CD4-positive, alpha-beta T cell (primary cell): ENCODE measurements around the gene ADISSP. TPM values are rescaled to one million over a fixed set of nuclear protein-coding genes. Genes with fewer than 3 reads are reported as not detected.

ENCODE experiments used
- ATAC-seq: fragments of 200-7000 bp; cut with Tn5 transposase; one replicate; pipeline ENCODE4 v1.10.0; 2022; ENCODE audit warnings: mild to moderate bottlenecking; ENCODE audit not compliant: poor library complexity
- CTCF ChIA-PET: fragments of 350-600 bp; sonication (Branson Sonifier 250); formaldehyde crosslinking; loops from one replicate; lab custom pipeline; 2021; ENCODE audit warnings: antibody characterized with exemption, inconsistent platforms; lab: Charles Lee
- POLR2A ChIA-PET: fragments of 350-600 bp; sonication (Branson Sonifier 250); formaldehyde crosslinking; loops from one replicate; lab custom pipeline; 2021; ENCODE audit warnings: antibody characterized with exemption, inconsistent platforms; lab: Charles Lee
- DNase-seq, 14 experiments: peaks; one replicate each; pipeline ENCODE4 v3.0.0-alpha.2; 2013 to 2020; ENCODE audit warnings: mixed read lengths in 2 of 14
- H3K27ac ChIP-seq, 2 donors: one replicate each; pipeline versions ENCODE4 v1.5.1 to v1.7.0; 2013; ENCODE audit warnings: low read length in 2 of 2, low read depth in 1 of 2, mild to moderate bottlenecking in 1 of 2
- H3K27me3 ChIP-seq, 2 experiments: 1 replicate in 1 of 2; 2 replicates in 1 of 2; pipeline versions ENCODE4 v1.6.1 to v1.7.0; 2013; ENCODE audit warnings: low read length in 2 of 2, control low read depth in 1 of 2, mild to moderate bottlenecking in 1 of 2, moderate library complexity in 1 of 2; ENCODE audit not compliant: insufficient read depth in 2 of 2, control insufficient read depth in 1 of 2
- H3K36me3 ChIP-seq: one replicate; pipeline ENCODE4 v1.6.1; 2013; ENCODE audit warnings: low read length, control low read depth; ENCODE audit not compliant: insufficient read depth
- H3K4me1 ChIP-seq: one replicate; pipeline ENCODE4 v1.6.1; 2013; ENCODE audit warnings: low read length, control low read depth; ENCODE audit not compliant: insufficient read depth
- H3K4me3 ChIP-seq: one replicate; pipeline ENCODE4 v1.5.1; 2013; ENCODE audit warnings: mild to moderate bottlenecking, low read length, moderate library complexity
- H3K9me3 ChIP-seq, 2 experiments: 1 replicate in 1 of 2; 2 replicates in 1 of 2; pipeline versions ENCODE4 v1.6.1 to v1.7.0; 2013; ENCODE audit warnings: low read length in 2 of 2, mild to moderate bottlenecking in 2 of 2, control low read depth in 1 of 2, moderate library complexity in 1 of 2; ENCODE audit not compliant: control insufficient read depth in 1 of 2, insufficient read depth in 1 of 2
- H3K27ac Mint-ChIP-seq: one replicate; pipeline ENCODE4 v1.8.0; 2020; ENCODE audit warnings: mixed read lengths
- H3K27me3 Mint-ChIP-seq: one replicate; pipeline ENCODE4 v1.8.0; 2021; ENCODE audit warnings: mixed read lengths
- H3K36me3 Mint-ChIP-seq: one replicate; pipeline ENCODE4 v1.8.0; 2021; ENCODE audit warnings: low read depth, mixed read lengths
- H3K4me1 Mint-ChIP-seq: one replicate; pipeline ENCODE4 v1.8.0; 2021; ENCODE audit warnings: low read depth, mixed read lengths
- H3K4me3 Mint-ChIP-seq: one replicate; pipeline ENCODE4 v1.8.0; 2020; ENCODE audit warnings: mild to moderate bottlenecking, mixed read lengths
- H3K9me3 Mint-ChIP-seq: one replicate; pipeline ENCODE4 v1.8.0; 2020; ENCODE audit warnings: mixed read lengths
- CTCF ChIP-seq: fragments of 200-600 bp; IDR thresholded peaks from one replicate; pipeline ENCODE4 v1.8.0; 2022; ENCODE audit warnings: antibody characterized with exemption, mild to moderate bottlenecking
- intact Hi-C, 2 experiments: fragments of 100-400 bp; cut with DNase I in 1 of 2; cut with micrococcal nuclease in 1 of 2; formaldehyde crosslinking; loops; one replicate each; pipeline versions ENCODE4 v1.15.1 to v1.9.0; 2023 to 2025; cut with DNase I, micrococcal nuclease
- total RNA-seq, 174 experiments: library from RNA in 2 of 174; stranded (reverse) in 2 of 174; gene quantifications; one replicate each; pipeline ENCODE4 v1.2.3 and lab custom pipeline; 2021 to 2026

The ADISSP gene
- total RNA-seq, 2 experiments from 2014 or later: 11.2 to 11.6 TPM

- peak; percentile 64 for TF ChIP-seq CTCF
- H3K9me3 Mint-ChIP-seq: no peaks in the 10 kb centered on the region
- ATAC-seq (peak; percentile 66), DNase-seq (peak; percentile 67 to 95 (median 80))
- H3K27me3 Mint-ChIP-seq: no peaks in the 10 kb centered on the region
- intact Hi-C loops: loop anchor here (1.0 to 5.0 kb wide), 8 partner anchors 14 to 319 kb away; partner anchors contain the start of genes MAVS (in 1 of the 2) and RNF24 (in 1 of the 2)
- H3K4me1 ChIP-seq: peaks cover 37% of the 10 kb centered on the region
- H3K4me3 Mint-ChIP-seq: peak overlapping the region; percentile 90
- H3K27ac ChIP-seq: peak overlapping the region; percentile 96 to 99
- H3K36me3 ChIP-seq: no peaks in the 10 kb centered on the region
- H3K4me3 ChIP-seq: peak overlapping the region; percentile 87
- H3K4me1 Mint-ChIP-seq: peaks cover 26% of the 10 kb centered on the region
- no peaks in the 10 kb centered on the region for H3K9me3 ChIP-seq
- H3K36me3 Mint-ChIP-seq: no peaks in the 10 kb centered on the region
- CTCF ChIA-PET: interaction anchor here (0.6 to 2.4 kb wide), 18 partner anchors 9 to 1291 kb away, joined by 3 to 25 read pairs (median 6); partner anchors contain the start of genes AP5S1, CDC25B, CENPB and SPEF1
- POLR2A ChIA-PET: interaction anchor here (0.6 to 3.6 kb wide), 19 partner anchors 9 to 316 kb away, joined by 3 to 51 read pairs (median 8); partner anchors contain the start of genes AP5S1, CDC25B, CENPB and SPEF1
- H3K27me3 ChIP-seq: no peaks in the 10 kb centered on the region
- H3K27ac Mint-ChIP-seq: peak overlapping the region; percentile 86
These were observed 983 bp upstream of the ADISSP start for GRCh38 chr20:3768342-3769130.

- no peaks in the 10 kb centered on the region for H3K9me3 ChIP-seq
- ATAC-seq (no peak), DNase-seq (peak in 4 of 14 experiments; percentile 38 to 60 (median 42))
- Mint-ChIP-seq H3K36me3 (no peaks in the 10 kb centered on the region), H3K4me1 (peaks cover 26% of the 10 kb centered on the region), H3K4me3 (peak overlapping the region; percentile 88), H3K27me3 (no peaks in the 10 kb centered on the region), H3K27ac (peak overlapping the region; percentile 59), H3K9me3 (no peaks in the 10 kb centered on the region)
- ChIA-PET CTCF (interaction anchor here (1.3 to 2.4 kb wide), 7 partner anchors 15 to 91 kb away, joined by 5 to 25 read pairs (median 8); partner anchors contain the start of genes CDC25B and CENPB), POLR2A (interaction anchor here (0.7 to 3.6 kb wide), 13 partner anchors 9 to 1297 kb away, joined by 3 to 51 read pairs (median 8); partner anchors contain the start of genes AP5S1, CDC25B, CENPB and SNRPB)
- H3K4me1 ChIP-seq: peaks cover 37% of the 10 kb centered on the region
- intact Hi-C loops: loop anchor here (1.0 to 5.0 kb wide), 6 partner anchors 45 to 320 kb away; partner anchors contain the start of genes MAVS (in 1 of the 2) and RNF24 (in 1 of the 2)
- H3K4me3 ChIP-seq: peak overlapping the region; percentile 87
- no peak for TF ChIP-seq CTCF
- H3K27ac ChIP-seq: no peak overlapping the region
- no peaks in the 10 kb centered on the region for H3K27me3 ChIP-seq
- H3K36me3 ChIP-seq: no peaks in the 10 kb centered on the region
These were observed 485 bp downstream of the ADISSP start for GRCh38 chr20:3767110-3767426.

- Mint-ChIP-seq H3K27me3 (no peaks in the 10 kb centered on the region), H3K36me3 (no peaks in the 10 kb centered on the region), H3K4me3 (peak overlapping the region; percentile 88), H3K9me3 (no peaks in the 10 kb centered on the region), H3K27ac (peak overlapping the region; percentile 59), H3K4me1 (peaks cover 26% of the 10 kb centered on the region)
- CTCF ChIA-PET: interaction anchor here (1.4 to 2.4 kb wide), 4 partner anchors 12 to 88 kb away, joined by 3 to 25 read pairs (median 8); no protein-coding TSS in a partner anchor
- Histone ChIP-seq H3K36me3 (no peaks in the 10 kb centered on the region), H3K9me3 (no peaks in the 10 kb centered on the region), H3K4me3 (peak overlapping the region; percentile 87), H3K4me1 (peaks cover 37% of the 10 kb centered on the region), H3K27ac (no peak overlapping the region), H3K27me3 (no peaks in the 10 kb centered on the region)
- intact Hi-C loops: loop anchor here (1.0 to 5.0 kb wide), 6 partner anchors 46 to 321 kb away; partner anchors contain the start of genes MAVS (in 1 of the 2) and RNF24 (in 1 of the 2)
- DNase-seq (peak in 1 of 14 experiments; percentile 27), ATAC-seq (no peak)
- POLR2A ChIA-PET: interaction anchor here (0.6 to 3.6 kb wide), 6 partner anchors 11 to 54 kb away, joined by 3 to 51 read pairs (median 33); partner anchors contain the start of genes AP5S1 and CENPB
- TF ChIP-seq CTCF: no peak
These were observed 987 bp downstream of the ADISSP start for GRCh38 chr20:3766422-3767109.
